Fibroblast of lung (primary cell): ENCODE data around the gene AGTR1. TPM values are rescaled to one million over a fixed set of nuclear protein-coding genes. Genes with fewer than 3 reads are reported as not detected.
"Not testable (repeated sequence)": the region's sequence is repeated elsewhere in the genome, so short reads cannot be mapped to it uniquely, and the experiment has no call there.

Source experiments
- DNase-seq, 2 donors: peaks; one replicate each; pipeline versions ENCODE4 v3.0.0 to v3.0.0-alpha.2; 2010; ENCODE audit warnings: low read depth in 2 of 2
- H2AFZ ChIP-seq: 2 replicates; pipeline ENCODE4 v1.5.1; 2012; ENCODE audit warnings: low read length, control low read depth, inconsistent platforms
- H3K27ac ChIP-seq: 2 replicates; pipeline ENCODE4 v1.5.1; 2011; ENCODE audit warnings: low read length, control low read depth; ENCODE audit not compliant: insufficient read depth
- H3K27me3 ChIP-seq: 2 replicates; pipeline ENCODE4 v1.5.1; 2011; ENCODE audit warnings: mild to moderate bottlenecking, low read length; ENCODE audit not compliant: control insufficient read depth, insufficient read depth
- H3K36me3 ChIP-seq: 2 replicates; pipeline ENCODE4 v1.5.1; 2011; ENCODE audit warnings: low read length; ENCODE audit not compliant: control insufficient read depth, insufficient read depth
- H3K4me1 ChIP-seq: 2 replicates; pipeline ENCODE4 v1.5.1; 2011; ENCODE audit warnings: low read length; ENCODE audit not compliant: control insufficient read depth, insufficient read depth; ENCODE audit errors: extremely low read depth
- H3K4me2 ChIP-seq: 2 replicates; pipeline ENCODE4 v1.5.1; 2011; ENCODE audit warnings: low read length, control low read depth; ENCODE audit not compliant: insufficient read depth; ENCODE audit errors: extremely low read depth
- H3K4me3 ChIP-seq, 4 experiments: fragments of 200-600 bp in 1 of 4; sonication (generic) in 1 of 4; replicated peaks in 1 of 4; 2 replicates each; pipeline ENCODE4 v1.5.1; 2011 to 2016; ENCODE audit warnings: low read length in 4 of 4, low read depth in 3 of 4, mild to moderate bottlenecking in 3 of 4, control low read depth in 2 of 4, inconsistent platforms in 1 of 4, mixed read lengths in 1 of 4; ENCODE audit not compliant: insufficient read depth in 1 of 4; ENCODE audit errors: control extremely low read depth in 1 of 4
- H3K79me2 ChIP-seq: 2 replicates; pipeline ENCODE4 v1.5.1; 2012; ENCODE audit warnings: mild to moderate bottlenecking, low read length, inconsistent platforms; ENCODE audit not compliant: control insufficient read depth, insufficient read depth
- H3K9ac ChIP-seq: 2 replicates; pipeline ENCODE4 v1.5.1; 2011; ENCODE audit warnings: mild to moderate bottlenecking, low read length, control low read depth; ENCODE audit not compliant: insufficient read depth
- H3K9me3 ChIP-seq: 2 replicates; pipeline ENCODE4 v1.5.1; 2012; ENCODE audit warnings: low read depth, low read length; ENCODE audit not compliant: control insufficient read depth, insufficient read depth
- H4K20me1 ChIP-seq: 2 replicates; pipeline ENCODE4 v1.5.1; 2011; ENCODE audit warnings: low read length; ENCODE audit not compliant: control insufficient read depth, insufficient read depth; ENCODE audit errors: extremely low read depth
- EZH2 ChIP-seq: IDR thresholded peaks from 2 replicates; pipeline ENCODE4 v1.5.1; 2012; ENCODE audit warnings: low read length, control low read depth, mild to moderate bottlenecking; ENCODE audit errors: missing control alignments
- polyA plus RNA-seq, 2 donors: library from polyadenylated mRNA; depleted of rRNA in 1 of 2; stranded (reverse) in 1 of 2; unstranded in 1 of 2; fragments of >200 nt; gene quantifications; 2 replicates each; pipeline ENCODE4 v1.2.1, GENCODE V29; 2011 to 2012; ENCODE audit warnings: missing spikeins in 1 of 2
- total RNA-seq: library from RNA; depleted of rRNA; stranded (reverse); fragments of >200 nt; gene quantifications from 2 replicates; pipeline ENCODE4 v1.2.1, GENCODE V29; 2014
- TF ChIP-seq, protein P1 (sequence below), 2 donors: IDR thresholded peaks in 1 of 2; conservative IDR thresholded peaks in 1 of 2; 1 replicate in 1 of 2; 2 replicates in 1 of 2; pipeline ENCODE4 v1.5.1; 2011 to 2012; ENCODE audit warnings: low read length in 2 of 2, control low read depth in 1 of 2, inconsistent platforms in 1 of 2, low read depth in 1 of 2, mild to moderate bottlenecking in 1 of 2

AGTR1 gene
- total and polyA plus RNA-seq, 2 donors (not counting 1 experiment from before 2014, with no cell fraction given): 1.2 to 3.9 TPM

GRCh38 chr3:148750296-148750695, 52.6 kb downstream of the AGTR1 start:
- no peak for TF ChIP-seq EZH2
- TF ChIP-seq, protein P1, sequence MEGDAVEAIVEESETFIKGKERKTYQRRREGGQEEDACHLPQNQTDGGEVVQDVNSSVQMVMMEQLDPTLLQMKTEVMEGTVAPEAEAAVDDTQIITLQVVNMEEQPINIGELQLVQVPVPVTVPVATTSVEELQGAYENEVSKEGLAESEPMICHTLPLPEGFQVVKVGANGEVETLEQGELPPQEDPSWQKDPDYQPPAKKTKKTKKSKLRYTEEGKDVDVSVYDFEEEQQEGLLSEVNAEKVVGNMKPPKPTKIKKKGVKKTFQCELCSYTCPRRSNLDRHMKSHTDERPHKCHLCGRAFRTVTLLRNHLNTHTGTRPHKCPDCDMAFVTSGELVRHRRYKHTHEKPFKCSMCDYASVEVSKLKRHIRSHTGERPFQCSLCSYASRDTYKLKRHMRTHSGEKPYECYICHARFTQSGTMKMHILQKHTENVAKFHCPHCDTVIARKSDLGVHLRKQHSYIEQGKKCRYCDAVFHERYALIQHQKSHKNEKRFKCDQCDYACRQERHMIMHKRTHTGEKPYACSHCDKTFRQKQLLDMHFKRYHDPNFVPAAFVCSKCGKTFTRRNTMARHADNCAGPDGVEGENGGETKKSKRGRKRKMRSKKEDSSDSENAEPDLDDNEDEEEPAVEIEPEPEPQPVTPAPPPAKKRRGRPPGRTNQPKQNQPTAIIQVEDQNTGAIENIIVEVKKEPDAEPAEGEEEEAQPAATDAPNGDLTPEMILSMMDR (conservative IDR thresholded peaks at IDR 0.05 in 1 of 2, IDR thresholded peaks at IDR 0.05 in 1 of 2; ENCODE audit: low read depth in 1 of 2, low read length in 2 of 2): no peak
- Histone ChIP-seq H3K27me3 (no peaks in the 10 kb centered on the region), H3K36me3 (no peaks in the 10 kb centered on the region), H3K9ac (no peak overlapping the region), H3K4me2 (no peak overlapping the region), H2AFZ (no peak overlapping the region), H3K79me2 (no peaks in the 10 kb centered on the region), H3K9me3 (no peaks in the 10 kb centered on the region), H3K27ac (no peak overlapping the region), H3K4me3 (no peak overlapping the region), H3K4me1 (no peaks in the 10 kb centered on the region), H4K20me1 (no peaks in the 10 kb centered on the region)
- peak in 1 of 2 donors; percentile 15 for DNase-seq

- no peaks in the 10 kb centered on the region for H3K36me3 ChIP-seq
- no peaks in the 10 kb centered on the region for H3K79me2 ChIP-seq
- H3K4me1 ChIP-seq: no peaks in the 10 kb centered on the region
- H2AFZ ChIP-seq: no peak overlapping the region
- H3K27ac ChIP-seq: no peak overlapping the region
- H3K9me3 ChIP-seq: no peaks in the 10 kb centered on the region
- H3K27me3 ChIP-seq: no peaks in the 10 kb centered on the region
- H3K4me2 ChIP-seq: no peak overlapping the region
- no peaks in the 10 kb centered on the region for H4K20me1 ChIP-seq
- no peak overlapping the region for H3K9ac ChIP-seq
- H3K4me3 ChIP-seq: no peak overlapping the region
- DNase-seq: no peak
- TF ChIP-seq, protein P1 (conservative IDR thresholded peaks at IDR 0.05 in 1 of 2, IDR thresholded peaks at IDR 0.05 in 1 of 2; ENCODE audit: low read depth in 1 of 2, low read length in 2 of 2): no peak
- TF ChIP-seq EZH2: no peak
These were observed 53.8 kb downstream of the AGTR1 start for GRCh38 chr3:148751461-148751860.

- not testable (repeated sequence) for H2AFZ ChIP-seq, H3K36me3 ChIP-seq, H3K9me3 ChIP-seq, DNase-seq, H3K4me1 ChIP-seq, H3K27ac ChIP-seq, H4K20me1 ChIP-seq, H3K4me2 ChIP-seq, H3K4me3 ChIP-seq, H3K9ac ChIP-seq, H3K27me3 ChIP-seq, H3K79me2 ChIP-seq
These were observed 55.7 kb downstream of the AGTR1 start for GRCh38 chr3:148753385-148753784.
